ENCODE results near the gene HYAL3.

DNA sequence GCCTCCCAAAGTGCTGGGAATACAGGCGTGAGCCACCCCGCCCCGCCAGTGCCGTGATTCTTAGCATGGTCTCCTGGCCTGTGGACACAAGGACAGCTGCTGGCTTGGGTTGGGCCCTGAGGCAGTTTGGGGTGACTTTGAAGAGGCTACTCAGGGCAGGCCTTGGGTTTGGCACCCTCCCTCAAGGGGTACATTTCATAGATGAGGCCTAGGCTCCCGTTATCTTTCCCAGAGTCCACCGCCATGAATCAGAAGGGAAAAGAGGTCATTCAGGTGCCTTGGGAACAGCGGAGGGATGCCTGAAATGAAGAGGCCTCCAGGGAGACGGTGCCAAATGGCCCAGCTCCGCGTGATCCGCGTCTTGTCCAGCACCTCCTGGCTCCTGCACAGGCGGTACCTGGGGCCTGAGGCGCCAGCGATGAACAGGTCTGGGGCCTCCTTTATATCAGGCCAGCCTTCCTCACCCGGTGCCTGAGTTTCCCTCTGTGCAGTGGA is 53.9 kb downstream of the HYAL3 start:
- TF ChIP-seq, protein P1, sequence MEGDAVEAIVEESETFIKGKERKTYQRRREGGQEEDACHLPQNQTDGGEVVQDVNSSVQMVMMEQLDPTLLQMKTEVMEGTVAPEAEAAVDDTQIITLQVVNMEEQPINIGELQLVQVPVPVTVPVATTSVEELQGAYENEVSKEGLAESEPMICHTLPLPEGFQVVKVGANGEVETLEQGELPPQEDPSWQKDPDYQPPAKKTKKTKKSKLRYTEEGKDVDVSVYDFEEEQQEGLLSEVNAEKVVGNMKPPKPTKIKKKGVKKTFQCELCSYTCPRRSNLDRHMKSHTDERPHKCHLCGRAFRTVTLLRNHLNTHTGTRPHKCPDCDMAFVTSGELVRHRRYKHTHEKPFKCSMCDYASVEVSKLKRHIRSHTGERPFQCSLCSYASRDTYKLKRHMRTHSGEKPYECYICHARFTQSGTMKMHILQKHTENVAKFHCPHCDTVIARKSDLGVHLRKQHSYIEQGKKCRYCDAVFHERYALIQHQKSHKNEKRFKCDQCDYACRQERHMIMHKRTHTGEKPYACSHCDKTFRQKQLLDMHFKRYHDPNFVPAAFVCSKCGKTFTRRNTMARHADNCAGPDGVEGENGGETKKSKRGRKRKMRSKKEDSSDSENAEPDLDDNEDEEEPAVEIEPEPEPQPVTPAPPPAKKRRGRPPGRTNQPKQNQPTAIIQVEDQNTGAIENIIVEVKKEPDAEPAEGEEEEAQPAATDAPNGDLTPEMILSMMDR (IDR thresholded peaks at IDR 0.05), result no peak
- TF ChIP-seq GRHL2 (CRISPR knock-in tag; IDR thresholded peaks at IDR 0.05; ENCODE audit: insufficient replicate concordance, severe bottlenecking) (no peak), ETV6 (CRISPR knock-in tag; IDR thresholded peaks at IDR 0.05) (no peak), NR3C1 (CRISPR knock-in tag; conservative IDR thresholded peaks at IDR 0.05; ENCODE audit: low read depth) (no peak), GTF2I (CRISPR knock-in tag; conservative IDR thresholded peaks at IDR 0.05) (no peak), CREB1 (CRISPR knock-in tag; IDR thresholded peaks at IDR 0.05) (no peak), ZNF232 (CRISPR knock-in tag; IDR thresholded peaks at IDR 0.05) (no peak), TP53 (CRISPR knock-in tag; IDR thresholded peaks at IDR 0.05) (no peak)
- TF ChIP-seq, protein P2, sequence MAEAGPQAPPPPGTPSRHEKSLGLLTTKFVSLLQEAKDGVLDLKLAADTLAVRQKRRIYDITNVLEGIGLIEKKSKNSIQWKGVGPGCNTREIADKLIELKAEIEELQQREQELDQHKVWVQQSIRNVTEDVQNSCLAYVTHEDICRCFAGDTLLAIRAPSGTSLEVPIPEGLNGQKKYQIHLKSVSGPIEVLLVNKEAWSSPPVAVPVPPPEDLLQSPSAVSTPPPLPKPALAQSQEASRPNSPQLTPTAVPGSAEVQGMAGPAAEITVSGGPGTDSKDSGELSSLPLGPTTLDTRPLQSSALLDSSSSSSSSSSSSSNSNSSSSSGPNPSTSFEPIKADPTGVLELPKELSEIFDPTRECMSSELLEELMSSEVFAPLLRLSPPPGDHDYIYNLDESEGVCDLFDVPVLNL (CRISPR knock-in tag; IDR thresholded peaks at IDR 0.05; ENCODE audit: borderline replicate concordance, low read depth), result no peak
- TF ChIP-seq, protein P3, sequence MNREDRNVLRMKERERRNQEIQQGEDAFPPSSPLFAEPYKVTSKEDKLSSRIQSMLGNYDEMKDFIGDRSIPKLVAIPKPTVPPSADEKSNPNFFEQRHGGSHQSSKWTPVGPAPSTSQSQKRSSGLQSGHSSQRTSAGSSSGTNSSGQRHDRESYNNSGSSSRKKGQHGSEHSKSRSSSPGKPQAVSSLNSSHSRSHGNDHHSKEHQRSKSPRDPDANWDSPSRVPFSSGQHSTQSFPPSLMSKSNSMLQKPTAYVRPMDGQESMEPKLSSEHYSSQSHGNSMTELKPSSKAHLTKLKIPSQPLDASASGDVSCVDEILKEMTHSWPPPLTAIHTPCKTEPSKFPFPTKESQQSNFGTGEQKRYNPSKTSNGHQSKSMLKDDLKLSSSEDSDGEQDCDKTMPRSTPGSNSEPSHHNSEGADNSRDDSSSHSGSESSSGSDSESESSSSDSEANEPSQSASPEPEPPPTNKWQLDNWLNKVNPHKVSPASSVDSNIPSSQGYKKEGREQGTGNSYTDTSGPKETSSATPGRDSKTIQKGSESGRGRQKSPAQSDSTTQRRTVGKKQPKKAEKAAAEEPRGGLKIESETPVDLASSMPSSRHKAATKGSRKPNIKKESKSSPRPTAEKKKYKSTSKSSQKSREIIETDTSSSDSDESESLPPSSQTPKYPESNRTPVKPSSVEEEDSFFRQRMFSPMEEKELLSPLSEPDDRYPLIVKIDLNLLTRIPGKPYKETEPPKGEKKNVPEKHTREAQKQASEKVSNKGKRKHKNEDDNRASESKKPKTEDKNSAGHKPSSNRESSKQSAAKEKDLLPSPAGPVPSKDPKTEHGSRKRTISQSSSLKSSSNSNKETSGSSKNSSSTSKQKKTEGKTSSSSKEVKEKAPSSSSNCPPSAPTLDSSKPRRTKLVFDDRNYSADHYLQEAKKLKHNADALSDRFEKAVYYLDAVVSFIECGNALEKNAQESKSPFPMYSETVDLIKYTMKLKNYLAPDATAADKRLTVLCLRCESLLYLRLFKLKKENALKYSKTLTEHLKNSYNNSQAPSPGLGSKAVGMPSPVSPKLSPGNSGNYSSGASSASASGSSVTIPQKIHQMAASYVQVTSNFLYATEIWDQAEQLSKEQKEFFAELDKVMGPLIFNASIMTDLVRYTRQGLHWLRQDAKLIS (CRISPR knock-in tag; IDR thresholded peaks at IDR 0.05; ENCODE audit: borderline replicate concordance), result no peak
- TF ChIP-seq, protein P4, sequence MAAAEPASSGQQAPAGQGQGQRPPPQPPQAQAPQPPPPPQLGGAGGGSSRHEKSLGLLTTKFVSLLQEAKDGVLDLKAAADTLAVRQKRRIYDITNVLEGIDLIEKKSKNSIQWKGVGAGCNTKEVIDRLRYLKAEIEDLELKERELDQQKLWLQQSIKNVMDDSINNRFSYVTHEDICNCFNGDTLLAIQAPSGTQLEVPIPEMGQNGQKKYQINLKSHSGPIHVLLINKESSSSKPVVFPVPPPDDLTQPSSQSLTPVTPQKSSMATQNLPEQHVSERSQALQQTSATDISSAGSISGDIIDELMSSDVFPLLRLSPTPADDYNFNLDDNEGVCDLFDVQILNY (CRISPR knock-in tag; IDR thresholded peaks at IDR 0.05), result no peak
- TF ChIP-seq, protein P5, sequence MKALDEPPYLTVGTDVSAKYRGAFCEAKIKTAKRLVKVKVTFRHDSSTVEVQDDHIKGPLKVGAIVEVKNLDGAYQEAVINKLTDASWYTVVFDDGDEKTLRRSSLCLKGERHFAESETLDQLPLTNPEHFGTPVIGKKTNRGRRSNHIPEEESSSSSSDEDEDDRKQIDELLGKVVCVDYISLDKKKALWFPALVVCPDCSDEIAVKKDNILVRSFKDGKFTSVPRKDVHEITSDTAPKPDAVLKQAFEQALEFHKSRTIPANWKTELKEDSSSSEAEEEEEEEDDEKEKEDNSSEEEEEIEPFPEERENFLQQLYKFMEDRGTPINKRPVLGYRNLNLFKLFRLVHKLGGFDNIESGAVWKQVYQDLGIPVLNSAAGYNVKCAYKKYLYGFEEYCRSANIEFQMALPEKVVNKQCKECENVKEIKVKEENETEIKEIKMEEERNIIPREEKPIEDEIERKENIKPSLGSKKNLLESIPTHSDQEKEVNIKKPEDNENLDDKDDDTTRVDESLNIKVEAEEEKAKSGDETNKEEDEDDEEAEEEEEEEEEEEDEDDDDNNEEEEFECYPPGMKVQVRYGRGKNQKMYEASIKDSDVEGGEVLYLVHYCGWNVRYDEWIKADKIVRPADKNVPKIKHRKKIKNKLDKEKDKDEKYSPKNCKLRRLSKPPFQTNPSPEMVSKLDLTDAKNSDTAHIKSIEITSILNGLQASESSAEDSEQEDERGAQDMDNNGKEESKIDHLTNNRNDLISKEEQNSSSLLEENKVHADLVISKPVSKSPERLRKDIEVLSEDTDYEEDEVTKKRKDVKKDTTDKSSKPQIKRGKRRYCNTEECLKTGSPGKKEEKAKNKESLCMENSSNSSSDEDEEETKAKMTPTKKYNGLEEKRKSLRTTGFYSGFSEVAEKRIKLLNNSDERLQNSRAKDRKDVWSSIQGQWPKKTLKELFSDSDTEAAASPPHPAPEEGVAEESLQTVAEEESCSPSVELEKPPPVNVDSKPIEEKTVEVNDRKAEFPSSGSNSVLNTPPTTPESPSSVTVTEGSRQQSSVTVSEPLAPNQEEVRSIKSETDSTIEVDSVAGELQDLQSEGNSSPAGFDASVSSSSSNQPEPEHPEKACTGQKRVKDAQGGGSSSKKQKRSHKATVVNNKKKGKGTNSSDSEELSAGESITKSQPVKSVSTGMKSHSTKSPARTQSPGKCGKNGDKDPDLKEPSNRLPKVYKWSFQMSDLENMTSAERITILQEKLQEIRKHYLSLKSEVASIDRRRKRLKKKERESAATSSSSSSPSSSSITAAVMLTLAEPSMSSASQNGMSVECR (CRISPR knock-in tag; IDR thresholded peaks at IDR 0.05; ENCODE audit: borderline replicate concordance), result no peak
- TF ChIP-seq, protein P6, sequence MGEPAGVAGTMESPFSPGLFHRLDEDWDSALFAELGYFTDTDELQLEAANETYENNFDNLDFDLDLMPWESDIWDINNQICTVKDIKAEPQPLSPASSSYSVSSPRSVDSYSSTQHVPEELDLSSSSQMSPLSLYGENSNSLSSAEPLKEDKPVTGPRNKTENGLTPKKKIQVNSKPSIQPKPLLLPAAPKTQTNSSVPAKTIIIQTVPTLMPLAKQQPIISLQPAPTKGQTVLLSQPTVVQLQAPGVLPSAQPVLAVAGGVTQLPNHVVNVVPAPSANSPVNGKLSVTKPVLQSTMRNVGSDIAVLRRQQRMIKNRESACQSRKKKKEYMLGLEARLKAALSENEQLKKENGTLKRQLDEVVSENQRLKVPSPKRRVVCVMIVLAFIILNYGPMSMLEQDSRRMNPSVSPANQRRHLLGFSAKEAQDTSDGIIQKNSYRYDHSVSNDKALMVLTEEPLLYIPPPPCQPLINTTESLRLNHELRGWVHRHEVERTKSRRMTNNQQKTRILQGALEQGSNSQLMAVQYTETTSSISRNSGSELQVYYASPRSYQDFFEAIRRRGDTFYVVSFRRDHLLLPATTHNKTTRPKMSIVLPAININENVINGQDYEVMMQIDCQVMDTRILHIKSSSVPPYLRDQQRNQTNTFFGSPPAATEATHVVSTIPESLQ (CRISPR knock-in tag; IDR thresholded peaks at IDR 0.05), result no peak
